K562 (cell line): ENCODE results near the gene CHD2. TPM values are rescaled to one million over a fixed set of nuclear protein-coding genes. Genes with fewer than 3 reads are reported as not detected.

Experiments used
- DMBX1 ChIP-seq: fragments of 250-450 bp; sonication (Bioruptor Pico); IDR thresholded peaks from 2 replicates; pipeline ENCODE4 v1.8.0; 2022; ENCODE audit warnings: inconsistent platforms, mild to moderate bottlenecking, moderate library complexity, borderline replicate concordance
- E2F5 ChIP-seq: sonication (generic); formaldehyde crosslinking; IDR thresholded peaks from 2 replicates; pipeline ENCODE4 v1.8.0; 2022; ENCODE audit warnings: mild to moderate bottlenecking, missing genetic modification reagents
- ESRRA ChIP-seq: fragments of 450-650 bp; IDR thresholded peaks from 2 replicates; pipeline ENCODE4 v1.6.1; 2014; ENCODE audit warnings: low read depth, mild to moderate bottlenecking, moderate library complexity, borderline replicate concordance
- HDGF ChIP-seq: fragments of 450-650 bp; IDR thresholded peaks from 2 replicates; pipeline ENCODE4 v1.6.1; 2016
- JUND ChIP-seq, 2 experiments: IDR thresholded peaks; 2 replicates in 1 of 2; 3 replicates in 1 of 2; pipeline ENCODE4 v1.6.1; 2011; ENCODE audit warnings: borderline replicate concordance in 2 of 2, low read depth in 2 of 2, low read length in 2 of 2, improper control_type of control experiment in 1 of 2, missing biosample characterization in 1 of 2, missing genetic modification characterization in 1 of 2, missing genetic modification reagents in 1 of 2
- MBD2 ChIP-seq: sonication (generic); IDR thresholded peaks from 2 replicates; pipeline ENCODE4 v1.6.1; 2016; ENCODE audit warnings: low read depth, borderline replicate concordance
- MCM5 ChIP-seq: fragments of 450-650 bp; IDR thresholded peaks from 2 replicates; pipeline ENCODE4 v1.6.1; 2016; ENCODE audit warnings: low read depth
- MCM7 ChIP-seq, 2 experiments: fragments of 450-650 bp; IDR thresholded peaks; 2 replicates each; pipeline ENCODE4 v1.6.1; 2016 to 2018
- NFE2 ChIP-seq: IDR thresholded peaks from 2 replicates; pipeline ENCODE4 v1.6.1; 2014; ENCODE audit warnings: antibody characterized with exemption, low read depth
- POLR2H ChIP-seq: IDR thresholded peaks from 2 replicates; pipeline ENCODE4 v1.6.1; 2016; ENCODE audit warnings: missing genetic modification characterization, low read depth, mild to moderate bottlenecking, control low read depth, missing compliant biosample characterization, moderate library complexity
- REST ChIP-seq, 2 experiments: fragments of 450-650 bp; formaldehyde crosslinking in 1 of 2; IDR thresholded peaks; 2 replicates each; pipeline versions ENCODE4 v1.4.0 to v1.6.1; 2014 to 2020; ENCODE audit warnings: mild to moderate bottlenecking in 2 of 2, borderline replicate concordance in 1 of 2, low read depth in 1 of 2
- SIN3B ChIP-seq: fragments of 450-650 bp; IDR thresholded peaks from 2 replicates; pipeline ENCODE4 v1.6.1; 2017; ENCODE audit warnings: low read depth, mild to moderate bottlenecking, moderate library complexity
- TRIM28 ChIP-seq: fragments of 450-650 bp; IDR thresholded peaks from 2 replicates; pipeline ENCODE4 v1.6.1; 2017
- ZKSCAN8 ChIP-seq: fragments of 200-800 bp; sonication (Bioruptor generic); IDR thresholded peaks from 2 replicates; pipeline ENCODE4 v1.6.1; 2016; ENCODE audit warnings: missing genetic modification characterization, missing compliant biosample characterization
- ZNF280B ChIP-seq: fragments of 250-450 bp; sonication (Bioruptor Pico); IDR thresholded peaks from 2 replicates; pipeline ENCODE4 v1.5.1; 2021; ENCODE audit warnings: mild to moderate bottlenecking
- ZNF79 ChIP-seq: fragments of 250-450 bp; sonication (Bioruptor Pico); IDR thresholded peaks from 2 replicates; pipeline ENCODE4 v1.4.0; 2020; ENCODE audit warnings: low read depth, mild to moderate bottlenecking, moderate library complexity
- polyA plus RNA-seq, 8 experiments: library from polyadenylated mRNA; depleted of rRNA in 4 of 8; stranded (reverse) in 5 of 8; unstranded in 3 of 8; fragments of >200 nt; fragmentation: Nextera tagmentation in 2 of 8; fragmentation: Illumina TruSeq in 1 of 8; extraction: Ambion mirVana in 2 of 8; extraction: Trizol in 1 of 8; gene quantifications; 2 replicates each; pipeline versions ENCODE4 v1.2.1 to v1.2.3, GENCODE V29; 2011 to 2014; ENCODE audit warnings: inconsistent platforms in 1 of 8, missing spikeins in 1 of 8
- total RNA-seq, 7 experiments: library from RNA; depleted of rRNA in 6 of 7; stranded (reverse); fragments of >200 nt in 6 of 7; fragmentation: Illumina TruSeq in 2 of 7; extraction: Trizol in 2 of 7; gene quantifications; 2 replicates each; pipeline versions ENCODE4 v1.2.1 to v1.2.3, GENCODE V29; 2011 to 2021; ENCODE audit warnings: low replicate concordance in 1 of 7
- TF ChIP-seq, protein P1 (sequence below): fragments of 450-650 bp; IDR thresholded peaks from 2 replicates; pipeline ENCODE4 v1.6.1; 2016

The CHD2 gene
- total and polyA plus RNA-seq, 9 of the 15 experiments (the other 6 are each of a cell fraction or from before 2014, with no cell fraction given) = 38.9 to 70.8 (median 56.2) TPM

GRCh38 chr15:92881211-92881754 lies 18.8 kb upstream of the CHD2 start (continued):
- TF ChIP-seq MCM5 (no peak), MBD2 (no peak), ESRRA (no peak), HDGF (no peak), REST (IDR thresholded peaks at IDR 0.05; ENCODE audit: borderline replicate concordance) (0 out of 2 replicates have a peak, but pooled peaks have one; percentile 0), REST (CRISPR knock-in tag; IDR thresholded peaks at IDR 0.05; ENCODE audit: low read depth) (no peak), E2F5 (no peak), TRIM28 (no peak), ZNF79 (0 out of 2 replicates have a peak, but pooled peaks have one; percentile 12), ZKSCAN8 (CRISPR knock-in tag) (peak; percentile 60; the same call in 1 of the 2 replicates), POLR2H (tag) (no peak), ZNF280B (CRISPR knock-in tag) (no peak), NFE2 (no peak), MCM7 (IDR thresholded peaks at IDR 0.05) (no peak), JUND (IDR thresholded peaks at IDR 0.05; ENCODE audit: borderline replicate concordance, low read depth, low read length) (no peak), JUND (tag; IDR thresholded peaks at IDR 0.05; ENCODE audit: borderline replicate concordance, low read depth, low read length) (no peak), DMBX1 (peak; percentile 52; the same call in 1 of the 2 replicates), SIN3B (no peak)
- TF ChIP-seq, protein P1, sequence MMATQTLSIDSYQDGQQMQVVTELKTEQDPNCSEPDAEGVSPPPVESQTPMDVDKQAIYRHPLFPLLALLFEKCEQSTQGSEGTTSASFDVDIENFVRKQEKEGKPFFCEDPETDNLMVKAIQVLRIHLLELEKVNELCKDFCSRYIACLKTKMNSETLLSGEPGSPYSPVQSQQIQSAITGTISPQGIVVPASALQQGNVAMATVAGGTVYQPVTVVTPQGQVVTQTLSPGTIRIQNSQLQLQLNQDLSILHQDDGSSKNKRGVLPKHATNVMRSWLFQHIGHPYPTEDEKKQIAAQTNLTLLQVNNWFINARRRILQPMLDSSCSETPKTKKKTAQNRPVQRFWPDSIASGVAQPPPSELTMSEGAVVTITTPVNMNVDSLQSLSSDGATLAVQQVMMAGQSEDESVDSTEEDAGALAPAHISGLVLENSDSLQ = no peak
